ENCODE measurements around the gene PAWR.

GRCh38 chr12:79629561-79629960 lies 61.2 kb downstream of the PAWR start:
- TF ChIP-seq PURB (CRISPR knock-in tag; IDR thresholded peaks at IDR 0.05; ENCODE audit: low read depth) (no peak), TRIM28 (IDR thresholded peaks at IDR 0.05) (no peak), POLR3A (IDR thresholded peaks at IDR 0.05; ENCODE audit: borderline replicate concordance, extremely low read depth, insufficient read depth, insufficient read length) (no peak), ZBTB1 (CRISPR knock-in tag; IDR thresholded peaks at IDR 0.05; ENCODE audit: borderline replicate concordance, low read depth) (no peak), USF1 (CRISPR knock-in tag; IDR thresholded peaks at IDR 0.05) (no peak), SIN3B (IDR thresholded peaks at IDR 0.05; ENCODE audit: low read depth) (no peak), POLR2AphosphoS5 (IDR thresholded peaks at IDR 0.05; ENCODE audit: control insufficient read depth, insufficient read depth, low read depth, low read length) (no peak), RAD21 (CRISPR knock-in tag; conservative IDR thresholded peaks at IDR 0.05 in 1 of 2, IDR thresholded peaks at IDR 0.05 in 1 of 2) (no peak), EHMT2 (IDR thresholded peaks at IDR 0.05) (no peak), KDM2B (CRISPR knock-in tag; IDR thresholded peaks at IDR 0.05) (no peak), ZNF274 (IDR thresholded peaks at IDR 0.05; ENCODE audit: borderline replicate concordance, low read depth, low read length) (no peak)
- TF ChIP-seq, protein P1, sequence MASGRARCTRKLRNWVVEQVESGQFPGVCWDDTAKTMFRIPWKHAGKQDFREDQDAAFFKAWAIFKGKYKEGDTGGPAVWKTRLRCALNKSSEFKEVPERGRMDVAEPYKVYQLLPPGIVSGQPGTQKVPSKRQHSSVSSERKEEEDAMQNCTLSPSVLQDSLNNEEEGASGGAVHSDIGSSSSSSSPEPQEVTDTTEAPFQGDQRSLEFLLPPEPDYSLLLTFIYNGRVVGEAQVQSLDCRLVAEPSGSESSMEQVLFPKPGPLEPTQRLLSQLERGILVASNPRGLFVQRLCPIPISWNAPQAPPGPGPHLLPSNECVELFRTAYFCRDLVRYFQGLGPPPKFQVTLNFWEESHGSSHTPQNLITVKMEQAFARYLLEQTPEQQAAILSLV (tag; IDR thresholded peaks at IDR 0.05) = no peak

All from K562 (cell line).